CD8-positive, alpha-beta memory T cell (primary cell): Measurements from ENCODE around the gene CELSR2. TPM values are rescaled to one million over a fixed set of nuclear protein-coding genes. Genes with fewer than 3 reads are reported as not detected.
A peak's percentile ranks its signal among the peaks of the same experiment; 100 is the strongest.

Source experiments
- CTCF ChIA-PET: fragments of 350-600 bp; sonication (Branson Sonifier 250); formaldehyde crosslinking; loops from one replicate; lab custom pipeline; 2021; ENCODE audit warnings: antibody characterized with exemption; lab: Charles Lee
- POLR2A ChIA-PET: fragments of 350-600 bp; sonication (Branson Sonifier 250); formaldehyde crosslinking; loops from one replicate; lab custom pipeline; 2021; ENCODE audit warnings: antibody characterized with exemption; lab: Charles Lee
- DNase-seq, 5 donors: peaks; one replicate each; pipeline versions ENCODE4 v3.0.0 to v3.0.0-alpha.2; 2020 to 2022; ENCODE audit warnings: mixed read lengths in 1 of 5
- H3K27ac ChIP-seq: one replicate; pipeline ENCODE4 v1.7.0; 2013; ENCODE audit warnings: low read depth, mild to moderate bottlenecking, low read length, moderate library complexity
- H3K27me3 ChIP-seq: 2 replicates; pipeline ENCODE4 v1.7.0; 2013; ENCODE audit warnings: low read length, mild to moderate bottlenecking; ENCODE audit not compliant: insufficient read depth, poor library complexity, severe bottlenecking
- H3K36me3 ChIP-seq: 2 replicates; pipeline ENCODE4 v1.7.0; 2013; ENCODE audit warnings: mild to moderate bottlenecking, low read length, moderate library complexity; ENCODE audit not compliant: insufficient read depth
- H3K4me1 ChIP-seq: 2 replicates; pipeline ENCODE4 v1.7.0; 2013; ENCODE audit warnings: mild to moderate bottlenecking, low read length, moderate library complexity; ENCODE audit not compliant: insufficient read depth
- H3K4me3 ChIP-seq: 2 replicates; pipeline ENCODE4 v1.7.0; 2013; ENCODE audit warnings: mild to moderate bottlenecking, low read length
- H3K9me3 ChIP-seq: 2 replicates; pipeline ENCODE4 v1.7.0; 2013; ENCODE audit warnings: mild to moderate bottlenecking, low read length
- H3K27ac Mint-ChIP-seq, 8 donors: one replicate each; pipeline ENCODE4 v1.8.0; 2020 to 2021; ENCODE audit warnings: mixed read lengths in 8 of 8, mild to moderate bottlenecking in 6 of 8, inconsistent platforms in 3 of 8, moderate library complexity in 3 of 8
- H3K27me3 Mint-ChIP-seq, 2 donors: one replicate each; pipeline ENCODE4 v1.8.0; 2020 to 2021; ENCODE audit warnings: mixed read lengths in 2 of 2, mild to moderate bottlenecking in 1 of 2, moderate library complexity in 1 of 2
- H3K36me3 Mint-ChIP-seq, 3 donors: one replicate each; pipeline ENCODE4 v1.8.0; 2020 to 2021; ENCODE audit warnings: mixed read lengths in 3 of 3, inconsistent platforms in 1 of 3, mild to moderate bottlenecking in 1 of 3
- H3K4me1 Mint-ChIP-seq, 3 donors: one replicate each; pipeline ENCODE4 v1.8.0; 2020 to 2021; ENCODE audit warnings: mixed read lengths in 3 of 3, inconsistent platforms in 1 of 3, mild to moderate bottlenecking in 1 of 3
- H3K4me3 Mint-ChIP-seq, 7 donors: one replicate each; pipeline ENCODE4 v1.8.0; 2020 to 2021; ENCODE audit warnings: mixed read lengths in 7 of 7, mild to moderate bottlenecking in 6 of 7, moderate library complexity in 4 of 7, inconsistent platforms in 2 of 7
- H3K9me3 Mint-ChIP-seq, 5 donors: one replicate each; pipeline ENCODE4 v1.8.0; 2020 to 2022; ENCODE audit warnings: mixed read lengths in 5 of 5, mild to moderate bottlenecking in 3 of 5, moderate library complexity in 2 of 5, inconsistent platforms in 1 of 5
- polyA plus RNA-seq: library from polyadenylated mRNA; unstranded; fragments of 300-500 nt; fragmentation: Illumina TruSeq; gene quantifications from one replicate; pipeline ENCODE4 v1.2.3, GENCODE V29; 2021
- total RNA-seq, 2 experiments: library from RNA; stranded (reverse); gene quantifications; one replicate each; pipeline ENCODE4 v1.2.3, GENCODE V29; 2021

Gene CELSR2
- total and polyA plus RNA-seq, 3 experiments from 2014 or later, result 0.77 to 2.8 (median 2.7) TPM

- Histone ChIP-seq H3K4me1 (no peaks in the 10 kb centered on the region), H3K9me3 (no peaks in the 10 kb centered on the region), H3K4me3 (no peak overlapping the region), H3K27ac (peak overlapping the region; percentile 38), H3K36me3 (no peaks in the 10 kb centered on the region), H3K27me3 (no peaks in the 10 kb centered on the region)
- Mint-ChIP-seq H3K4me3 (no peak overlapping the region), H3K27ac (no peak overlapping the region), H3K27me3 (no peaks in the 10 kb centered on the region), H3K4me1 (peaks cover 0 to 34% (median 6%) of the 10 kb centered on the region in 3 donors), H3K36me3 (peaks cover 0 to 2% (median 0%) of the 10 kb centered on the region in 3 donors), H3K9me3 (no peaks in the 10 kb centered on the region)
- ChIA-PET POLR2A (no interaction called here), CTCF (interaction anchor here (0.6 to 1.5 kb wide), 4 partner anchors 10 to 277 kb away, joined by 3 to 5 read pairs (median 4); no protein-coding TSS in a partner anchor)
- no peak for DNase-seq
These were observed 5.8 kb downstream of the CELSR2 start for GRCh38 chr1:109255097-109255651.

GRCh38 chr1:109255678-109256077 lies 6.3 kb downstream of the CELSR2 start:
- no peaks in the 10 kb centered on the region for H3K4me1 ChIP-seq
- CTCF ChIA-PET, result interaction anchor here (0.6 kb wide), 1 partner anchor 10 kb away, joined by 3 read pairs; no protein-coding TSS in a partner anchor
- H3K27me3 Mint-ChIP-seq, result no peaks in the 10 kb centered on the region

GRCh38 chr1:109256085-109256484 lies 6.7 kb downstream of the CELSR2 start:
- H3K4me1 Mint-ChIP-seq, result peaks cover 0 to 29% (median 6%) of the 10 kb centered on the region in 3 donors
- no peak for DNase-seq
- H3K27ac ChIP-seq, result no peak overlapping the region
- H3K9me3 Mint-ChIP-seq, result no peaks in the 10 kb centered on the region
- no peaks in the 10 kb centered on the region for H3K9me3 ChIP-seq
- no peak overlapping the region for H3K27ac Mint-ChIP-seq
- no peaks in the 10 kb centered on the region for H3K4me1 ChIP-seq
- ChIA-PET CTCF (interaction anchor here (0.6 kb wide), 1 partner anchor 10 kb away, joined by 3 read pairs; no protein-coding TSS in a partner anchor), POLR2A (no interaction called here)
- no peak overlapping the region for H3K4me3 ChIP-seq
- H3K27me3 ChIP-seq, result no peaks in the 10 kb centered on the region
- H3K4me3 Mint-ChIP-seq, result peak overlapping the region in 1 of 7 donors; percentile 84
- no peaks in the 10 kb centered on the region for H3K27me3 Mint-ChIP-seq
- no peaks in the 10 kb centered on the region for H3K36me3 ChIP-seq
- peaks cover 0 to 2% (median 0%) of the 10 kb centered on the region in 3 donors for H3K36me3 Mint-ChIP-seq

More at GRCh38 chr1:109255678-109256077, 6.3 kb downstream of the CELSR2 start:
- Mint-ChIP-seq H3K9me3 (no peaks in the 10 kb centered on the region), H3K27ac (no peak overlapping the region), H3K4me3 (no peak overlapping the region), H3K4me1 (peaks cover 0 to 33% (median 6%) of the 10 kb centered on the region in 3 donors), H3K36me3 (peaks cover 0 to 2% (median 0%) of the 10 kb centered on the region in 3 donors)
- POLR2A ChIA-PET, result no interaction called here
- no peaks in the 10 kb centered on the region for H3K27me3 ChIP-seq
- DNase-seq, result no peak
- H3K9me3 ChIP-seq, result no peaks in the 10 kb centered on the region
- peak overlapping the region; percentile 38 for H3K27ac ChIP-seq
- H3K4me3 ChIP-seq, result no peak overlapping the region
- no peaks in the 10 kb centered on the region for H3K36me3 ChIP-seq

GRCh38 chr1:109256971-109257681 lies 7.8 kb downstream of the CELSR2 start:
- H3K27ac ChIP-seq, result no peak overlapping the region
- H3K27me3 Mint-ChIP-seq, result no peaks in the 10 kb centered on the region
- H3K4me1 Mint-ChIP-seq, result peaks cover 0 to 23% (median 6%) of the 10 kb centered on the region in 3 donors
- peaks cover 0 to 2% (median 0%) of the 10 kb centered on the region in 3 donors for H3K36me3 Mint-ChIP-seq
- DNase-seq, result no peak
- peak overlapping the region in 1 of 8 donors; percentile 37 for H3K27ac Mint-ChIP-seq
- H3K36me3 ChIP-seq, result no peaks in the 10 kb centered on the region
- H3K4me3 Mint-ChIP-seq, result peak overlapping the region in 1 of 7 donors; percentile 34
- no peaks in the 10 kb centered on the region for H3K27me3 ChIP-seq
- H3K4me3 ChIP-seq, result no peak overlapping the region
- ChIA-PET CTCF (interaction anchor here (0.7 to 1.3 kb wide), 2 partner anchors 276 to 297 kb away, joined by 3 to 5 read pairs; no protein-coding TSS in a partner anchor), POLR2A (no interaction called here)
- no peaks in the 10 kb centered on the region for H3K4me1 ChIP-seq
- no peaks in the 10 kb centered on the region for H3K9me3 Mint-ChIP-seq
- no peaks in the 10 kb centered on the region for H3K9me3 ChIP-seq

- H3K27ac ChIP-seq, result no peak overlapping the region
- Mint-ChIP-seq H3K36me3 (peaks cover 0 to 2% (median 0%) of the 10 kb centered on the region in 3 donors), H3K4me1 (peaks cover 0 to 16% (median 3%) of the 10 kb centered on the region in 3 donors), H3K4me3 (no peak overlapping the region), H3K27me3 (no peaks in the 10 kb centered on the region), H3K9me3 (no peaks in the 10 kb centered on the region), H3K27ac (peak overlapping the region in 1 of 8 donors; percentile 22)
- DNase-seq, result no peak
- ChIA-PET CTCF (interaction anchor here (1.3 kb wide), 1 partner anchor 275 kb away, joined by 5 read pairs; no protein-coding TSS in a partner anchor), POLR2A (no interaction called here)
- H3K27me3 ChIP-seq, result no peaks in the 10 kb centered on the region
- no peak overlapping the region for H3K4me3 ChIP-seq
- H3K4me1 ChIP-seq, result no peaks in the 10 kb centered on the region
- H3K9me3 ChIP-seq, result no peaks in the 10 kb centered on the region
- no peaks in the 10 kb centered on the region for H3K36me3 ChIP-seq
These were observed 8.5 kb downstream of the CELSR2 start for GRCh38 chr1:109257682-109258421.

GRCh38 chr1:109258481-109259466 lies 9.4 kb downstream of the CELSR2 start:
- Histone ChIP-seq H3K36me3 (no peaks in the 10 kb centered on the region), H3K27me3 (no peaks in the 10 kb centered on the region), H3K4me3 (no peak overlapping the region), H3K4me1 (no peaks in the 10 kb centered on the region), H3K9me3 (no peaks in the 10 kb centered on the region), H3K27ac (no peak overlapping the region)
- CTCF ChIA-PET, result no interaction called here
- POLR2A ChIA-PET, result no interaction called here
- Mint-ChIP-seq H3K9me3 (no peaks in the 10 kb centered on the region), H3K36me3 (peaks cover 0 to 2% (median 0%) of the 10 kb centered on the region in 3 donors), H3K4me1 (peaks cover 0 to 14% (median 4%) of the 10 kb centered on the region in 3 donors), H3K27ac (no peak overlapping the region), H3K4me3 (no peak overlapping the region), H3K27me3 (no peaks in the 10 kb centered on the region)
- DNase-seq, result no peak
